Immature natural killer cell (primary cell): ENCODE measurements around the gene CD300H. TPM values are rescaled to one million over a fixed set of nuclear protein-coding genes. Genes with fewer than 3 reads are reported as not detected.
"Not testable (repeated sequence)": the region's sequence is repeated elsewhere in the genome, so short reads cannot be mapped to it uniquely, and the experiment has no call there.

ENCODE experiments used
- DNase-seq, 3 donors: peaks; one replicate each; pipeline ENCODE4 v3.0.0; 2022; ENCODE audit warnings: mixed read lengths in 1 of 3
- H3K27ac Mint-ChIP-seq, 6 donors: one replicate each; pipeline ENCODE4 v1.8.0; 2020; ENCODE audit warnings: mixed read lengths in 6 of 6, mild to moderate bottlenecking in 5 of 6, inconsistent platforms in 4 of 6, moderate library complexity in 3 of 6
- H3K27me3 Mint-ChIP-seq, 3 donors: one replicate each; pipeline ENCODE4 v1.8.0; 2020 to 2021; ENCODE audit warnings: low read depth in 3 of 3, mild to moderate bottlenecking in 3 of 3, mixed read lengths in 3 of 3, moderate library complexity in 3 of 3, inconsistent platforms in 1 of 3
- H3K36me3 Mint-ChIP-seq, 3 donors: one replicate each; pipeline ENCODE4 v1.8.0; 2020; ENCODE audit warnings: mixed read lengths in 3 of 3, inconsistent platforms in 2 of 3, mild to moderate bottlenecking in 2 of 3
- H3K4me1 Mint-ChIP-seq, 2 donors: one replicate each; pipeline ENCODE4 v1.8.0; 2020; ENCODE audit warnings: inconsistent platforms in 2 of 2, mild to moderate bottlenecking in 2 of 2, mixed read lengths in 2 of 2, moderate library complexity in 1 of 2
- H3K4me3 Mint-ChIP-seq, 5 donors: one replicate each; pipeline ENCODE4 v1.8.0; 2020; ENCODE audit warnings: mild to moderate bottlenecking in 5 of 5, mixed read lengths in 5 of 5, inconsistent platforms in 3 of 5, moderate library complexity in 3 of 5
- H3K9me3 Mint-ChIP-seq, 6 donors: one replicate each; pipeline ENCODE4 v1.8.0; 2020; ENCODE audit warnings: mild to moderate bottlenecking in 6 of 6, mixed read lengths in 6 of 6, inconsistent platforms in 4 of 6, moderate library complexity in 3 of 6
- polyA plus RNA-seq, 3 donors: library from polyadenylated mRNA; unstranded; fragments of 300-500 nt; fragmentation: Illumina TruSeq; gene quantifications; one replicate each; pipeline ENCODE4 v1.2.3, GENCODE V29; 2021

Gene CD300H
- polyA plus RNA-seq, 3 donors from 2014 or later = 3.2 to 6.4 TPM; not detected in 1

GRCh38 chr17:74524653-74525464 is 42.5 kb downstream of the CD300H start:
- no peak for DNase-seq
- no peaks in the 10 kb centered on the region for H3K9me3 Mint-ChIP-seq
- H3K4me3 Mint-ChIP-seq = no peak overlapping the region
- no peaks in the 10 kb centered on the region for H3K36me3 Mint-ChIP-seq
- peaks cover 31 to 35% of the 10 kb centered on the region in 2 donors for H3K4me1 Mint-ChIP-seq
- H3K27me3 Mint-ChIP-seq = peaks cover 0 to 13% (median 3%) of the 10 kb centered on the region in 3 donors
- H3K27ac Mint-ChIP-seq = peak overlapping the region in 1 of 6 donors; percentile 24

- peaks cover 35 to 41% of the 10 kb centered on the region in 2 donors for H3K4me1 Mint-ChIP-seq
- no peaks in the 10 kb centered on the region for H3K9me3 Mint-ChIP-seq
- no peak overlapping the region for H3K4me3 Mint-ChIP-seq
- peak overlapping the region in 2 of 6 donors; percentile 30 to 62 for H3K27ac Mint-ChIP-seq
- H3K27me3 Mint-ChIP-seq = peaks cover 0 to 13% (median 5%) of the 10 kb centered on the region in 3 donors
- no peak for DNase-seq
- peaks cover 0 to 4% (median 0%) of the 10 kb centered on the region in 3 donors for H3K36me3 Mint-ChIP-seq
These were observed 44.0 kb downstream of the CD300H start for GRCh38 chr17:74523308-74523707.

GRCh38 chr17:74522381-74523105 is 44.8 kb downstream of the CD300H start:
- H3K27ac Mint-ChIP-seq = peak overlapping the region in 5 of 6 donors; percentile 30 to 87 (median 60)
- H3K27me3 Mint-ChIP-seq = peaks cover 0 to 13% (median 5%) of the 10 kb centered on the region in 3 donors
- no peak for DNase-seq
- no peak overlapping the region for H3K4me3 Mint-ChIP-seq
- H3K36me3 Mint-ChIP-seq = peaks cover 0 to 4% (median 0%) of the 10 kb centered on the region in 3 donors
- H3K9me3 Mint-ChIP-seq = no peaks in the 10 kb centered on the region
- peaks cover 35 to 41% of the 10 kb centered on the region in 2 donors for H3K4me1 Mint-ChIP-seq

GRCh38 chr17:74521701-74522201 is 45.6 kb downstream of the CD300H start:
- Mint-ChIP-seq H3K36me3 (peaks cover 0 to 4% (median 0%) of the 10 kb centered on the region in 3 donors), H3K27ac (peak overlapping the region; percentile 78 to 92 (median 87)), H3K9me3 (no peaks in the 10 kb centered on the region), H3K4me1 (peaks cover 35 to 41% of the 10 kb centered on the region in 2 donors), H3K4me3 (peak overlapping the region; percentile 65 to 77 (median 72)), H3K27me3 (peaks cover 0 to 10% (median 5%) of the 10 kb centered on the region in 3 donors)
- DNase-seq = peak; percentile 71 to 74 (median 71)

- H3K4me3 Mint-ChIP-seq = peak overlapping the region; percentile 65 to 77 (median 72)
- H3K36me3 Mint-ChIP-seq = peaks cover 0 to 4% (median 0%) of the 10 kb centered on the region in 3 donors
- DNase-seq = no peak
- H3K4me1 Mint-ChIP-seq = peaks cover 35 to 41% of the 10 kb centered on the region in 2 donors
- H3K27me3 Mint-ChIP-seq = peaks cover 2 to 12% (median 5%) of the 10 kb centered on the region in 3 donors
- peak overlapping the region; percentile 78 to 92 (median 87) for H3K27ac Mint-ChIP-seq
- H3K9me3 Mint-ChIP-seq = no peaks in the 10 kb centered on the region
These were observed 46.4 kb downstream of the CD300H start for GRCh38 chr17:74520790-74521480.

GRCh38 chr17:74520016-74520434 is 47.3 kb downstream of the CD300H start:
- Mint-ChIP-seq H3K36me3 (peaks cover 0 to 7% (median 0%) of the 10 kb centered on the region in 3 donors), H3K9me3 (no peaks in the 10 kb centered on the region), H3K4me1 (peaks cover 35 to 41% of the 10 kb centered on the region in 2 donors), H3K27me3 (peaks cover 8 to 17% (median 10%) of the 10 kb centered on the region in 3 donors), H3K27ac (peak overlapping the region; percentile 75 to 87 (median 78)), H3K4me3 (peak overlapping the region in 4 of 5 donors; percentile 3 to 62 (median 40))
- DNase-seq = peak in 2 of 3 donors; percentile 12 to 19

- H3K4me1 Mint-ChIP-seq = peaks cover 41 to 44% of the 10 kb centered on the region in 2 donors
- H3K4me3 Mint-ChIP-seq, H3K27ac Mint-ChIP-seq, H3K9me3 Mint-ChIP-seq, DNase-seq: not testable (repeated sequence)
- peaks cover 9 to 12% (median 9%) of the 10 kb centered on the region in 3 donors for H3K36me3 Mint-ChIP-seq
- H3K27me3 Mint-ChIP-seq = peaks cover 19 to 31% (median 24%) of the 10 kb centered on the region in 3 donors
These were observed 48.8 kb downstream of the CD300H start for GRCh38 chr17:74518413-74518981.

- no peak for DNase-seq
- Mint-ChIP-seq H3K9me3 (peaks cover 0 to 9% (median under 1%) of the 10 kb centered on the region in 6 donors), H3K36me3 (peaks cover 9 to 12% (median 9%) of the 10 kb centered on the region in 3 donors), H3K27ac (no peak overlapping the region), H3K27me3 (peaks cover 19 to 32% (median 29%) of the 10 kb centered on the region in 3 donors), H3K4me1 (peaks cover 24 to 31% of the 10 kb centered on the region in 2 donors), H3K4me3 (no peak overlapping the region)
These were observed 50.6 kb downstream of the CD300H start for GRCh38 chr17:74516561-74517328.

- no peak for DNase-seq
- peaks cover 9 to 12% (median 9%) of the 10 kb centered on the region in 3 donors for H3K36me3 Mint-ChIP-seq
- no peak overlapping the region for H3K4me3 Mint-ChIP-seq
- H3K4me1 Mint-ChIP-seq = peaks cover 16 to 23% of the 10 kb centered on the region in 2 donors
- H3K27me3 Mint-ChIP-seq = peaks cover 19 to 30% (median 26%) of the 10 kb centered on the region in 3 donors
- H3K9me3 Mint-ChIP-seq = peaks cover 0 to 9% (median under 1%) of the 10 kb centered on the region in 6 donors
- H3K27ac Mint-ChIP-seq = peak overlapping the region in 1 of 6 donors; percentile 99
These were observed 51.4 kb downstream of the CD300H start for GRCh38 chr17:74515941-74516340.

- no peak for DNase-seq
- Mint-ChIP-seq H3K27me3 (peaks cover 19 to 30% (median 24%) of the 10 kb centered on the region in 3 donors), H3K27ac (peak overlapping the region; percentile 85 to 99 (median 92)), H3K36me3 (peaks cover 9 to 12% (median 9%) of the 10 kb centered on the region in 3 donors), H3K9me3 (peaks cover 0 to 9% (median under 1%) of the 10 kb centered on the region in 6 donors), H3K4me3 (peak overlapping the region; percentile 1 to 84 (median 55)), H3K4me1 (peaks cover 4 to 12% of the 10 kb centered on the region in 2 donors)
These were observed 52.5 kb downstream of the CD300H start for GRCh38 chr17:74514632-74515334.

- H3K27me3 Mint-ChIP-seq = peaks cover 17 to 30% (median 24%) of the 10 kb centered on the region in 3 donors
These were observed 53.2 kb downstream of the CD300H start for GRCh38 chr17:74513987-74514631.

More at GRCh38 chr17:74513987-74514631, 53.2 kb downstream of the CD300H start:
- DNase-seq = peak; percentile 60 to 71 (median 68)
- H3K9me3 Mint-ChIP-seq = peaks cover 0 to 9% (median under 1%) of the 10 kb centered on the region in 6 donors
- peaks cover 0 to 10% of the 10 kb centered on the region in 2 donors for H3K4me1 Mint-ChIP-seq
- peak overlapping the region; percentile 1 to 84 (median 55) for H3K4me3 Mint-ChIP-seq
- peak overlapping the region; percentile 85 to 99 (median 92) for H3K27ac Mint-ChIP-seq
- H3K36me3 Mint-ChIP-seq = peaks cover 9 to 12% (median 9%) of the 10 kb centered on the region in 3 donors
